Stomach (tissue), 4 donors: Measurements from ENCODE around the gene EHD3.

ENCODE experiments used
- CTCF ChIP-seq, 7 experiments: fragments of 450-650 bp in 4 of 7; fragments of 200-600 bp in 3 of 7; sonication (generic) in 3 of 7; IDR thresholded peaks; one replicate each; pipeline ENCODE4 v1.5.1; 2016 to 2019; ENCODE audit warnings: antibody characterized with exemption in 7 of 7, control low read depth in 2 of 7, mild to moderate bottlenecking in 1 of 7
- POLR2A ChIP-seq, 4 donors: fragments of 450-650 bp; IDR thresholded peaks; one replicate each; pipeline ENCODE4 v1.6.1; 2016; ENCODE audit warnings: antibody characterized with exemption in 4 of 4, control low read depth in 2 of 4, mild to moderate bottlenecking in 1 of 4, moderate library complexity in 1 of 4
- POLR2AphosphoS5 ChIP-seq, 3 donors: sonication (generic); formaldehyde crosslinking; IDR thresholded peaks; one replicate each; pipeline ENCODE4 v1.6.1; 2016; ENCODE audit warnings: antibody characterized with exemption in 3 of 3

GRCh38 chr2:31238906-31239592 lies 5.1 kb downstream of the EHD3 start:
- TF ChIP-seq CTCF (IDR thresholded peaks at IDR 0.05) = no peak
- no peak for TF ChIP-seq POLR2A (IDR thresholded peaks at IDR 0.05)
- no peak for TF ChIP-seq POLR2AphosphoS5 (IDR thresholded peaks at IDR 0.05)
